ENCODE data around the gene LHX1.

- no peak for TF ChIP-seq CTCF (IDR thresholded peaks at IDR 0.05)
- TF ChIP-seq POLR2A (IDR thresholded peaks at IDR 0.05) = no peak
Observed at GRCh38 chr17:36932694-36933511, 4.4 kb upstream of the LHX1 start.
